Fibroblast of lung (primary cell): ENCODE results near the gene DYDC1. TPM values are rescaled to one million over a fixed set of nuclear protein-coding genes. Genes with fewer than 3 reads are reported as not detected.

ENCODE experiments used
- DNase-seq, 2 donors: peaks; one replicate each; pipeline versions ENCODE4 v3.0.0 to v3.0.0-alpha.2; 2010; ENCODE audit warnings: low read depth in 2 of 2
- H2AFZ ChIP-seq: 2 replicates; pipeline ENCODE4 v1.5.1; 2012; ENCODE audit warnings: low read length, control low read depth, inconsistent platforms
- H3K27ac ChIP-seq: 2 replicates; pipeline ENCODE4 v1.5.1; 2011; ENCODE audit warnings: low read length, control low read depth; ENCODE audit not compliant: insufficient read depth
- H3K27me3 ChIP-seq: 2 replicates; pipeline ENCODE4 v1.5.1; 2011; ENCODE audit warnings: mild to moderate bottlenecking, low read length; ENCODE audit not compliant: control insufficient read depth, insufficient read depth
- H3K36me3 ChIP-seq: 2 replicates; pipeline ENCODE4 v1.5.1; 2011; ENCODE audit warnings: low read length; ENCODE audit not compliant: control insufficient read depth, insufficient read depth
- H3K4me1 ChIP-seq: 2 replicates; pipeline ENCODE4 v1.5.1; 2011; ENCODE audit warnings: low read length; ENCODE audit not compliant: control insufficient read depth, insufficient read depth; ENCODE audit errors: extremely low read depth
- H3K4me2 ChIP-seq: 2 replicates; pipeline ENCODE4 v1.5.1; 2011; ENCODE audit warnings: low read length, control low read depth; ENCODE audit not compliant: insufficient read depth; ENCODE audit errors: extremely low read depth
- H3K4me3 ChIP-seq, 4 experiments: fragments of 200-600 bp in 1 of 4; sonication (generic) in 1 of 4; replicated peaks in 1 of 4; 2 replicates each; pipeline ENCODE4 v1.5.1; 2011 to 2016; ENCODE audit warnings: low read length in 4 of 4, low read depth in 3 of 4, mild to moderate bottlenecking in 3 of 4, control low read depth in 2 of 4, inconsistent platforms in 1 of 4, mixed read lengths in 1 of 4; ENCODE audit not compliant: insufficient read depth in 1 of 4; ENCODE audit errors: control extremely low read depth in 1 of 4
- H3K79me2 ChIP-seq: 2 replicates; pipeline ENCODE4 v1.5.1; 2012; ENCODE audit warnings: mild to moderate bottlenecking, low read length, inconsistent platforms; ENCODE audit not compliant: control insufficient read depth, insufficient read depth
- H3K9ac ChIP-seq: 2 replicates; pipeline ENCODE4 v1.5.1; 2011; ENCODE audit warnings: mild to moderate bottlenecking, low read length, control low read depth; ENCODE audit not compliant: insufficient read depth
- H3K9me3 ChIP-seq: 2 replicates; pipeline ENCODE4 v1.5.1; 2012; ENCODE audit warnings: low read depth, low read length; ENCODE audit not compliant: control insufficient read depth, insufficient read depth
- H4K20me1 ChIP-seq: 2 replicates; pipeline ENCODE4 v1.5.1; 2011; ENCODE audit warnings: low read length; ENCODE audit not compliant: control insufficient read depth, insufficient read depth; ENCODE audit errors: extremely low read depth
- CTCF ChIP-seq, 2 donors: IDR thresholded peaks in 1 of 2; conservative IDR thresholded peaks in 1 of 2; 1 replicate in 1 of 2; 2 replicates in 1 of 2; pipeline ENCODE4 v1.5.1; 2011 to 2012; ENCODE audit warnings: low read length in 2 of 2, control low read depth in 1 of 2, inconsistent platforms in 1 of 2, low read depth in 1 of 2, mild to moderate bottlenecking in 1 of 2
- EZH2 ChIP-seq: IDR thresholded peaks from 2 replicates; pipeline ENCODE4 v1.5.1; 2012; ENCODE audit warnings: low read length, control low read depth, mild to moderate bottlenecking; ENCODE audit errors: missing control alignments
- polyA plus RNA-seq, 2 donors: library from polyadenylated mRNA; depleted of rRNA in 1 of 2; stranded (reverse) in 1 of 2; unstranded in 1 of 2; fragments of >200 nt; gene quantifications; 2 replicates each; pipeline ENCODE4 v1.2.1, GENCODE V29; 2011 to 2012; ENCODE audit warnings: missing spikeins in 1 of 2
- total RNA-seq: library from RNA; depleted of rRNA; stranded (reverse); fragments of >200 nt; gene quantifications from 2 replicates; pipeline ENCODE4 v1.2.1, GENCODE V29; 2014

Gene DYDC1
- total and polyA plus RNA-seq, 2 donors (not counting 1 experiment from before 2014, with no cell fraction given) = not detected

GRCh38 chr10:80296942-80297341, 59.6 kb downstream of the DYDC1 start:
- Histone ChIP-seq H3K4me1 (no peaks in the 10 kb centered on the region), H3K9ac (no peak overlapping the region), H3K9me3 (no peaks in the 10 kb centered on the region), H3K4me3 (no peak overlapping the region), H3K4me2 (no peak overlapping the region), H3K79me2 (no peaks in the 10 kb centered on the region), H3K27me3 (no peaks in the 10 kb centered on the region), H2AFZ (no peak overlapping the region), H3K27ac (no peak overlapping the region), H3K36me3 (no peaks in the 10 kb centered on the region), H4K20me1 (no peaks in the 10 kb centered on the region)
- TF ChIP-seq CTCF (conservative IDR thresholded peaks at IDR 0.05 in 1 of 2, IDR thresholded peaks at IDR 0.05 in 1 of 2; ENCODE audit: low read depth in 1 of 2, low read length in 2 of 2) = no peak
- no peak for DNase-seq

- no peak overlapping the region for H3K27ac ChIP-seq
- H3K4me2 ChIP-seq = no peak overlapping the region
- no peak overlapping the region for H3K9ac ChIP-seq
- H3K4me1 ChIP-seq = no peaks in the 10 kb centered on the region
- no peaks in the 10 kb centered on the region for H4K20me1 ChIP-seq
- no peaks in the 10 kb centered on the region for H3K9me3 ChIP-seq
- DNase-seq = no peak
- no peak overlapping the region for H2AFZ ChIP-seq
- H3K36me3 ChIP-seq = no peaks in the 10 kb centered on the region
- H3K27me3 ChIP-seq = no peaks in the 10 kb centered on the region
- H3K4me3 ChIP-seq = no peak overlapping the region
- TF ChIP-seq CTCF (conservative IDR thresholded peaks at IDR 0.05 in 1 of 2, IDR thresholded peaks at IDR 0.05 in 1 of 2; ENCODE audit: low read depth in 1 of 2, low read length in 2 of 2) (no peak), EZH2 (no peak)
- no peaks in the 10 kb centered on the region for H3K79me2 ChIP-seq
Measured at GRCh38 chr10:80292607-80293239, 63.8 kb downstream of the DYDC1 start.

- H3K4me3 ChIP-seq = no peak overlapping the region
- no peak for TF ChIP-seq EZH2
- no peak for TF ChIP-seq CTCF (conservative IDR thresholded peaks at IDR 0.05 in 1 of 2, IDR thresholded peaks at IDR 0.05 in 1 of 2; ENCODE audit: low read depth in 1 of 2, low read length in 2 of 2)
- H2AFZ ChIP-seq = no peak overlapping the region
- no peaks in the 10 kb centered on the region for H4K20me1 ChIP-seq
- no peak overlapping the region for H3K9ac ChIP-seq
- H3K36me3 ChIP-seq = no peaks in the 10 kb centered on the region
- H3K9me3 ChIP-seq = no peaks in the 10 kb centered on the region
- DNase-seq = no peak
- H3K4me2 ChIP-seq = no peak overlapping the region
- H3K79me2 ChIP-seq = no peaks in the 10 kb centered on the region
- H3K27me3 ChIP-seq = no peaks in the 10 kb centered on the region
- H3K4me1 ChIP-seq = no peaks in the 10 kb centered on the region
- no peak overlapping the region for H3K27ac ChIP-seq
Measured at GRCh38 chr10:80290474-80291220, 65.9 kb downstream of the DYDC1 start.
